ENCODE measurements around the gene P3H2. TPM values are rescaled to one million over a fixed set of nuclear protein-coding genes. Genes with fewer than 3 reads are reported as not detected.
"Not testable (repeated sequence)": the region's sequence is repeated elsewhere in the genome, so short reads cannot be mapped to it uniquely, and the experiment has no call there.

The P3H2 gene
- total and polyA plus RNA-seq, 2 experiments from 2014 or later, result 14.5 TPM

DNA sequence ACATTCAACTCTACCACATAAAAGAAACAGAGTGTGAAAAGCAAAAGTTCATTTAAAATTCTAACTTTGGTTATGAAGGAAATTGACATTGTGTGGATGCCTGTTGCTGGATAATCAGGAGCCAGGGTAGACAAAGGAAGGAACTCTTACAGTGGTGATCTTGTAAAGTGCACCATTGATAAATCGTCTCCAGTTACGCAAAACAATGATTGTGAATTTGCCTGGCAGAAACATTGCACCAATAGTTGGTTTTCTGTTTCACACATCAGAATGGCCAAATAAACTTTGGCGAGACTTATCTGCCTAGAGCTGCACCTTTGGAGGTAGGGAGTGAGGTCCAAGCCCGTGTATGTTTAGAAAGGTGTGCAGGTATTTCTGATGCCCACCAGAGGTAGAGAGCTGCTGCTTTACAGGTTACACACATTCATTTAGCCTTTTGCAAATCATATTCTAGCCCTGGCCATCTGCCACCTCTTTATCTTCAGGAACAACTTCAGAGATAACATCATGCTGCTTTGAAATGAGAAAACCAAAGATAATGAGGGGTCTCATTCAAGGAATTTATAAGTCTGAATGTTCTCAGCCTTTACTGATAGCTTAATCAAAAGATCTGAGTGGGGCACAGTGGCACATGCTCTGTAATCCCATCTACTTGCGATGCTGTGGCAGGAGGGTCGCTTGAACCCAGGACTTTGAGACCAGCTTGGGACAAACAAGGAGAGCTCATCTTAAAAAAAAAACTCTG lies 47.4 kb upstream of the P3H2 start:
- Histone ChIP-seq H3K79me2 (no peaks in the 10 kb centered on the region), H4K20me1 (ENCODE audit: insufficient read depth, poor library complexity, severe bottlenecking) (no peaks in the 10 kb centered on the region), H3K27ac (no peak overlapping the region), H3K9me3 (ENCODE audit: low read depth) (no peaks in the 10 kb centered on the region), H3K4me1 (ENCODE audit: insufficient read depth) (no peaks in the 10 kb centered on the region), H2AFZ (no peak overlapping the region), H3K4me2 (no peak overlapping the region), H3K27me3 (no peaks in the 10 kb centered on the region), H3K9me2 (replicated peaks; ENCODE audit: insufficient read depth) (no peaks in the 10 kb centered on the region), H3K4me3 (no peak overlapping the region), H3K36me3 (replicated peaks; ENCODE audit: insufficient read depth, low read depth) (no peaks in the 10 kb centered on the region)
- no peak for DNase-seq (ENCODE audit: low spot score)
- WGBS (ENCODE audit: low lambda C conversion rate, missing lambda C conversion rate), result 53% methylated on average over 6 of the region's 6 CpGs
- no peak for TF ChIP-seq EZH2phosphoT487 (IDR thresholded peaks at IDR 0.05; ENCODE audit: low read depth, severe bottlenecking, unreplicated experiment)
- no peak for TF ChIP-seq EZH2 (IDR thresholded peaks at IDR 0.05; ENCODE audit: borderline replicate concordance)
- TF ChIP-seq, protein P1, sequence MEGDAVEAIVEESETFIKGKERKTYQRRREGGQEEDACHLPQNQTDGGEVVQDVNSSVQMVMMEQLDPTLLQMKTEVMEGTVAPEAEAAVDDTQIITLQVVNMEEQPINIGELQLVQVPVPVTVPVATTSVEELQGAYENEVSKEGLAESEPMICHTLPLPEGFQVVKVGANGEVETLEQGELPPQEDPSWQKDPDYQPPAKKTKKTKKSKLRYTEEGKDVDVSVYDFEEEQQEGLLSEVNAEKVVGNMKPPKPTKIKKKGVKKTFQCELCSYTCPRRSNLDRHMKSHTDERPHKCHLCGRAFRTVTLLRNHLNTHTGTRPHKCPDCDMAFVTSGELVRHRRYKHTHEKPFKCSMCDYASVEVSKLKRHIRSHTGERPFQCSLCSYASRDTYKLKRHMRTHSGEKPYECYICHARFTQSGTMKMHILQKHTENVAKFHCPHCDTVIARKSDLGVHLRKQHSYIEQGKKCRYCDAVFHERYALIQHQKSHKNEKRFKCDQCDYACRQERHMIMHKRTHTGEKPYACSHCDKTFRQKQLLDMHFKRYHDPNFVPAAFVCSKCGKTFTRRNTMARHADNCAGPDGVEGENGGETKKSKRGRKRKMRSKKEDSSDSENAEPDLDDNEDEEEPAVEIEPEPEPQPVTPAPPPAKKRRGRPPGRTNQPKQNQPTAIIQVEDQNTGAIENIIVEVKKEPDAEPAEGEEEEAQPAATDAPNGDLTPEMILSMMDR (IDR thresholded peaks at IDR 0.05; ENCODE audit: poor library complexity), result no peak

DNA sequence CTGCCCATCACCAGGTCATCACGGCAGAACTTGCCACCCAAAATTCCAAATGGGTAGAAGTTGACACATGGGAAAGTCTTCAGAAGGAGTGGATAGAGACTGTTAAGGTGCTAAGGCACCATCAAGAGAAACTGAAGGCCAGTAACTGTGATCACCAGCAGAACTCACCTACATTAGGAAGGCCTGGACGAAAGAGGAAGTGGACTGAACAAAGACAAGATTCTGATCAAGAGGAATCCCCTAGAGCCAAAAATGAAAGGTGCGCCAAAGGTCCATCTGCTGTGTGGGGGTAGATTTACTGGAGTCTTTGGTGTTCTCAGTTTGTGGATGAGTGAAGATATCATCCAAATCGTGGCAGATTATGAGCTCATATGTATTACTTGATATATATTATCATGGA lies 46.3 kb upstream of the P3H2 start:
- WGBS (ENCODE audit: low lambda C conversion rate, missing lambda C conversion rate), result 93% methylated on average over 4 of the region's 4 CpGs
- Histone ChIP-seq H3K4me3 (no peak overlapping the region), H3K9me2 (replicated peaks; ENCODE audit: insufficient read depth) (no peaks in the 10 kb centered on the region), H3K36me3 (replicated peaks; ENCODE audit: insufficient read depth, low read depth) (no peaks in the 10 kb centered on the region), H3K27ac (no peak overlapping the region), H3K27me3 (no peaks in the 10 kb centered on the region), H3K79me2 (no peaks in the 10 kb centered on the region), H3K4me1 (ENCODE audit: insufficient read depth) (no peaks in the 10 kb centered on the region), H2AFZ (no peak overlapping the region), H3K4me2 (no peak overlapping the region), H4K20me1 (ENCODE audit: insufficient read depth, poor library complexity, severe bottlenecking) (no peaks in the 10 kb centered on the region), H3K9me3 (ENCODE audit: low read depth) (no peaks in the 10 kb centered on the region)
- no peak for TF ChIP-seq EZH2phosphoT487 (IDR thresholded peaks at IDR 0.05; ENCODE audit: low read depth, severe bottlenecking, unreplicated experiment)
- TF ChIP-seq, protein P1 (IDR thresholded peaks at IDR 0.05; ENCODE audit: poor library complexity), result no peak
- no peak for TF ChIP-seq EZH2 (IDR thresholded peaks at IDR 0.05; ENCODE audit: borderline replicate concordance)
- no peak for DNase-seq (ENCODE audit: low spot score)

DNA sequence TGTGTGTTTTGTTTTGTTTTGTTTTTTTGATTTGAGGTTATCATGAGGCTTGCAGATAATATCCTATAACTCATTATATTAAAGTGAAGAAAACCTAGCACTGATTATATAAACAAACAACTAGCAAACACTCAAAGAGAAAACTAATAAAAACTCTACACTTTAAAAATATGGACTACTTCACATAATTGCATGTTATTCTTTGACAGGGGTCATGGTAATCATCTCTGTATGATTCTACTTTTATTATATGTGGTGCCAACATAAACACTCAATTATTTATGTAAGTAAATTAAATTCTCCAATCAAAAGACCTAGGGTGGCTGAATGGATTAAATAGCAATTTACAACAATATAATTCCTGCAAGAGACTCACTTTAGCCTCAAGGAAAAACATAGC lies 44.6 kb upstream of the P3H2 start:
- no peaks in the 10 kb centered on the region for H3K9me3 ChIP-seq (ENCODE audit: low read depth)

DNA sequence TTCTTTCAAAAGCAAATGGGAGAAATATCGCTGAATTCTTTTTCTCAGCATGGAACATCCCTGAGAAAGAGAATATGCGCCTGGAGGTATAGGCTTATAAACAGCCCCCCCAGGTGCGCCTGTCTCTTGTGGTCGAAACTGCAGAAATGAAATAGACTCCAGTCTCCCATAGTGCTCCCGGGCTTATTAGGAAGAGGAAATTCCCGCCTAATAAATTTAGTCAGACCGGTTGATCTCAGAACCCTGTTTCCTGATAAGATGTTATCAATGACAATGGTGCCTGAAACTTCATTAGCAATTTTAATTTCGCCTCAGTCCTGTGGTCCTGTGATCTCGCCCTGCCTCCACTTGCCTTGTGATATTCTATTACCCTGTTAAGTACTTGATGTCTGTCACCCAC lies 41.3 kb upstream of the P3H2 start:
- H3K9me3 ChIP-seq (ENCODE audit: low read depth); H3K4me3 ChIP-seq; H3K4me2 ChIP-seq; H2AFZ ChIP-seq; H3K27ac ChIP-seq; H3K36me3 ChIP-seq (replicated peaks; ENCODE audit: insufficient read depth, low read depth); DNase-seq (ENCODE audit: low spot score); H3K79me2 ChIP-seq; H4K20me1 ChIP-seq (ENCODE audit: insufficient read depth, poor library complexity, severe bottlenecking); H3K4me1 ChIP-seq (ENCODE audit: insufficient read depth); H3K27me3 ChIP-seq; H3K9me2 ChIP-seq (replicated peaks; ENCODE audit: insufficient read depth): not testable (repeated sequence)
- WGBS (ENCODE audit: low lambda C conversion rate, missing lambda C conversion rate), result 80% methylated on average over 9 of the region's 9 CpGs

More for the DNA sequence above, 44.6 kb upstream of the P3H2 start:
- Histone ChIP-seq H3K27ac (no peak overlapping the region), H2AFZ (no peak overlapping the region), H3K36me3 (replicated peaks; ENCODE audit: insufficient read depth, low read depth) (no peaks in the 10 kb centered on the region), H3K9me2 (replicated peaks; ENCODE audit: insufficient read depth) (no peaks in the 10 kb centered on the region), H3K27me3 (no peaks in the 10 kb centered on the region), H4K20me1 (ENCODE audit: insufficient read depth, poor library complexity, severe bottlenecking) (no peaks in the 10 kb centered on the region), H3K79me2 (no peaks in the 10 kb centered on the region), H3K4me1 (ENCODE audit: insufficient read depth) (no peaks in the 10 kb centered on the region), H3K4me3 (no peak overlapping the region), H3K4me2 (no peak overlapping the region)
- TF ChIP-seq EZH2 (IDR thresholded peaks at IDR 0.05; ENCODE audit: borderline replicate concordance) (no peak), EZH2phosphoT487 (IDR thresholded peaks at IDR 0.05; ENCODE audit: low read depth, severe bottlenecking, unreplicated experiment) (no peak)
- TF ChIP-seq, protein P1 (IDR thresholded peaks at IDR 0.05; ENCODE audit: poor library complexity), result no peak
- no peak for DNase-seq (ENCODE audit: low spot score)

All from hepatocyte (in vitro differentiated cells).